ENCODE results near the gene ITGB8. TPM values are rescaled to one million over a fixed set of nuclear protein-coding genes. Genes with fewer than 3 reads are reported as not detected.

Gene ITGB8
- total and polyA plus RNA-seq, 12 donors = 0.46 to 10.7 (median 2.5) TPM

DNA sequence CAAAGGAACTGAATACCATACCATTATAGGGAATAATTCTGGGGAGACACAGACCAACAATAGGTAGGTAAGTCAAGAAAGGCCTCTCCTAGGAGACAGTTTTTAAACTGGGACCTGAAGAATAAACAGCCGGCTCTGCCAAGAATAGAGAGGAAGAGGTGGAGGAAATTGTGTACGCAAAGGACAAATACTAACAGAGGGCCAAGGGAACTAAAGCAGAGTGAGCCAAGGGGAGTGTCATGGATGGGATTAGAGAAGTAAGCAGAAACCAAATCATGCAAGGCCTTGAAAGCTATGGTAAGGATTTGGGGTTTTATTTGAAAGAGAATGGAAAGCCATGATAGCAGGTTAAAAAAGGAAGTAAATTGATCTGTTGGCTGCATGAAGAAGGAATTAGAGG, 18.1 kb upstream of the ITGB8 start:
- no peak overlapping the region for H3K4me3 ChIP-seq
- TF ChIP-seq, protein P1, sequence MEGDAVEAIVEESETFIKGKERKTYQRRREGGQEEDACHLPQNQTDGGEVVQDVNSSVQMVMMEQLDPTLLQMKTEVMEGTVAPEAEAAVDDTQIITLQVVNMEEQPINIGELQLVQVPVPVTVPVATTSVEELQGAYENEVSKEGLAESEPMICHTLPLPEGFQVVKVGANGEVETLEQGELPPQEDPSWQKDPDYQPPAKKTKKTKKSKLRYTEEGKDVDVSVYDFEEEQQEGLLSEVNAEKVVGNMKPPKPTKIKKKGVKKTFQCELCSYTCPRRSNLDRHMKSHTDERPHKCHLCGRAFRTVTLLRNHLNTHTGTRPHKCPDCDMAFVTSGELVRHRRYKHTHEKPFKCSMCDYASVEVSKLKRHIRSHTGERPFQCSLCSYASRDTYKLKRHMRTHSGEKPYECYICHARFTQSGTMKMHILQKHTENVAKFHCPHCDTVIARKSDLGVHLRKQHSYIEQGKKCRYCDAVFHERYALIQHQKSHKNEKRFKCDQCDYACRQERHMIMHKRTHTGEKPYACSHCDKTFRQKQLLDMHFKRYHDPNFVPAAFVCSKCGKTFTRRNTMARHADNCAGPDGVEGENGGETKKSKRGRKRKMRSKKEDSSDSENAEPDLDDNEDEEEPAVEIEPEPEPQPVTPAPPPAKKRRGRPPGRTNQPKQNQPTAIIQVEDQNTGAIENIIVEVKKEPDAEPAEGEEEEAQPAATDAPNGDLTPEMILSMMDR (IDR thresholded peaks at IDR 0.05) = no peak
- peak in 1 of 8 donors; percentile 61 for ATAC-seq
- WGBS, 2 donors = 57 to 73% methylated on average over 2 of the region's 2 CpGs
- no peak overlapping the region for H3K27ac ChIP-seq
- H3K27me3 ChIP-seq = no peaks in the 10 kb centered on the region
- DNase-seq = no peak
- H3K36me3 ChIP-seq = no peaks in the 10 kb centered on the region
- H3K4me1 ChIP-seq = peaks cover 0 to 5% (median 0%) of the 10 kb centered on the region in 9 donors
- intact Hi-C loops (cut with DNase I) = loop anchor here in 7 of 10 donors (5.0 to 10.0 kb wide), 5 partner anchors 148 to 282 kb away; no protein-coding TSS in a partner anchor
- H3K9me3 ChIP-seq = no peaks in the 10 kb centered on the region

DNA sequence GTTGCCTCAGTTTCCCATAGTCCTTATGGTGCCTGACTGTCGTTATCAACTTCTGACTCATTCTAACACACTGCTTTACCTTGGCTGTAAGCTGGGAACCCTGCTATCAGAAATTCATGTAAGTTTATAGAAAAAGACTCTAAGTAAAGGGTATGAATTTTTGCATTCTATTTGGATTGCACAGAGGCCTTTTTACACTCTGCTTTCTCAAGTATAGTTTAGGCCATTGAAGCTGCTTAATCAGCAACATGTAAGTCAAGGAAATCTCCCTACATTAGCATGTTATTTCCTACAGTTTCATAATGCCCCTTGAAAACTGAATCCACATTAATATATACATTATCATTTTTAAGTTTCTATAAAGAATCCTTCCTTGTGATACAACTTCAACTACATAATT, 17.1 kb upstream of the ITGB8 start:
- Histone ChIP-seq H3K27me3 (no peaks in the 10 kb centered on the region), H3K9me3 (no peaks in the 10 kb centered on the region), H3K4me3 (no peak overlapping the region), H3K27ac (no peak overlapping the region), H3K36me3 (no peaks in the 10 kb centered on the region), H3K4me1 (peaks cover 0 to 5% (median 0%) of the 10 kb centered on the region in 9 donors)
- intact Hi-C loops (cut with DNase I) = loop anchor here in 7 of 10 donors (5.0 to 10.0 kb wide), 5 partner anchors 149 to 281 kb away; no protein-coding TSS in a partner anchor
- ATAC-seq (no peak), DNase-seq (no peak)
- 90 to 93% methylated on average over 1 of the region's 1 CpG for WGBS, 2 donors
- TF ChIP-seq, protein P1 (IDR thresholded peaks at IDR 0.05) = no peak

DNA sequence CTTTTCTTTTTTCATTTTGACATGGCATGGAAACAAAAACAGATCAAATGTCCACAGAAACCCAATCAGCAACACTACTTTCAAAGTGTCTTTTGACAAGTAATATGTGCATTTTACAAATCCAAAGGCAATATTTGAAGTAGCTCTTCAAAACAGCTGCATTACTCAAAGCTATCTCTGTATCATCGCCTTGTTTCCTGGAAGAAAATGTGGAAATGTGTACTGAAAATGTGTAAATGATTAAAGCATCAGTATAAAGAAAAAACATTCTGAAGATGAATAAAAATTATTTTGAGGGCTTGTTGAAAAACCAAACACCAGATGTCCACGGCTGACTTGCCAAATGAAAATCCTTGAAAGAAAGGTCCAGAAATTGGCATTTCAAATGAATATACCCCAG, 16.5 kb upstream of the ITGB8 start:
- Histone ChIP-seq H3K36me3 (no peaks in the 10 kb centered on the region), H3K27me3 (no peaks in the 10 kb centered on the region), H3K27ac (no peak overlapping the region), H3K4me1 (peaks cover 0 to 5% (median 0%) of the 10 kb centered on the region in 9 donors), H3K4me3 (no peak overlapping the region), H3K9me3 (no peaks in the 10 kb centered on the region)
- TF ChIP-seq, protein P1 (IDR thresholded peaks at IDR 0.05) = no peak
- ATAC-seq (no peak), DNase-seq (no peak)
- intact Hi-C loops (cut with DNase I) = loop anchor here in 7 of 10 donors (5.0 to 10.0 kb wide), 5 partner anchors 149 to 281 kb away; no protein-coding TSS in a partner anchor
- WGBS, 2 donors = 71 to 73% methylated on average over 2 of the region's 2 CpGs

DNA sequence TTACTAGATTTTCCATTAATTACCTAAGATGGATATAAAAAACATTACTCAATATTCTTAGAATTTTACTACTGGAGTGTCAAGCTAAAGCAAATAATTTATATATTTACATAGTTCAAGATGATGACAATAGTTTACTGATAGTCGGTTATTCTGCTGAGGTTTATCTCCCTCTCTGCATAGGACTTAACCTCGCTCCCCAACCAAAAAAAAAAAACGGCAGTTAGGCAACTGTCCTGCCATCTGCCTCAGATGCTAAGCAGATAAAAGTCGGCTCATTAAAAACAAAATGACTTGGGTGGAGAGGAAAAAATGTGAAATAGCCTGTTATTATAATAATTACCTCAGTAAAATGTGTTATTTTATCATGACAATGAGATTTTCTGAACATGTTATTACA, 14.0 kb upstream of the ITGB8 start:
- DNase-seq = no peak
- no peaks in the 10 kb centered on the region for H3K36me3 ChIP-seq
- no peaks in the 10 kb centered on the region for H3K27me3 ChIP-seq
- H3K9me3 ChIP-seq = no peaks in the 10 kb centered on the region
- no peaks in the 10 kb centered on the region for H3K4me1 ChIP-seq
- ATAC-seq = no peak
- H3K27ac ChIP-seq = no peak overlapping the region
- 79 to 80% methylated on average over 4 of the region's 4 CpGs for WGBS, 2 donors
- TF ChIP-seq, protein P1 (IDR thresholded peaks at IDR 0.05) = no peak
- H3K4me3 ChIP-seq = no peak overlapping the region
- intact Hi-C loops (cut with DNase I) = loop anchor here in 4 of 10 donors (10.0 kb wide), 3 partner anchors 152 to 278 kb away; no protein-coding TSS in a partner anchor
